Panc1 (cell line): ENCODE measurements around the gene SBF2. TPM values are rescaled to one million over a fixed set of nuclear protein-coding genes. Genes with fewer than 3 reads are reported as not detected.
"Not testable (repeated sequence)": the region's sequence is repeated elsewhere in the genome, so short reads cannot be mapped to it uniquely, and the experiment has no call there.

Experiments used
- ATAC-seq: fragments of 200-7000 bp; cut with Tn5 transposase; 2 replicates; pipeline ENCODE4 v1.9.1; 2020; ENCODE audit warnings: mild to moderate bottlenecking, moderate library complexity
- BruUV-seq: library from RNA; stranded (reverse); fragments of 400-500 nt; replicated peaks from 2 replicates; lab custom pipeline; 2021; lab: Mats Ljungman, UMichigan
- CTCF ChIA-PET: fragments of 300-600 bp; sonication (Branson Sonifier 250); formaldehyde crosslinking; loops from one replicate; lab custom pipeline; 2022; ENCODE audit warnings: antibody characterized with exemption; lab: Charles Lee
- POLR2A ChIA-PET: fragments of 300-600 bp; sonication (Branson Sonifier 250); formaldehyde crosslinking; loops from one replicate; lab custom pipeline; 2022; ENCODE audit warnings: antibody characterized with exemption; lab: Charles Lee
- DNase-seq: peaks from one replicate; pipeline ENCODE4 v3.0.0-alpha.2; 2010; ENCODE audit warnings: low read depth, low spot score
- H3K27ac ChIP-seq: 2 replicates; pipeline ENCODE4 v1.5.1; 2011; ENCODE audit warnings: mild to moderate bottlenecking, low read length, inconsistent platforms
- H3K27me3 ChIP-seq: fragments of 200-500 bp; sonication (Bioruptor generic); 2 replicates; pipeline ENCODE4 v1.6.0; 2014; ENCODE audit warnings: low read length, inconsistent platforms; ENCODE audit not compliant: control insufficient read depth, insufficient read depth
- H3K36me3 ChIP-seq: fragments of 200-500 bp; sonication (Bioruptor generic); 2 replicates; pipeline ENCODE4 v1.5.1; 2014; ENCODE audit warnings: inconsistent platforms, mild to moderate bottlenecking, low read length, moderate library complexity; ENCODE audit not compliant: control insufficient read depth, insufficient read depth
- H3K4me1 ChIP-seq: 2 replicates; pipeline ENCODE4 v1.5.1; 2011; ENCODE audit warnings: inconsistent platforms, mild to moderate bottlenecking, low read length, moderate library complexity; ENCODE audit not compliant: control insufficient read depth, insufficient read depth
- H3K4me3 ChIP-seq, 2 experiments: 2 replicates each; pipeline ENCODE4 v1.5.1; 2011 to 2012; ENCODE audit warnings: low read depth in 2 of 2, low read length in 2 of 2, mild to moderate bottlenecking in 2 of 2, inconsistent platforms in 1 of 2, moderate library complexity in 1 of 2
- H3K9me3 ChIP-seq: fragments of 200-500 bp; sonication (Bioruptor generic); 2 replicates; pipeline ENCODE4 v1.5.1; 2014; ENCODE audit warnings: low read depth, mild to moderate bottlenecking, inconsistent platforms, low read length, moderate library complexity; ENCODE audit not compliant: control insufficient read depth, insufficient read depth
- CTCF ChIP-seq: fragments of 450-650 bp; IDR thresholded peaks from 2 replicates; pipeline ENCODE4 v1.5.1; 2017; ENCODE audit warnings: mild to moderate bottlenecking
- POLR2AphosphoS5 ChIP-seq: IDR thresholded peaks from 2 replicates; pipeline ENCODE4 v1.6.1; 2012; ENCODE audit warnings: mild to moderate bottlenecking, low read depth, low read length, moderate library complexity
- REST ChIP-seq, 2 experiments: IDR thresholded peaks; 2 replicates each; pipeline ENCODE4 v1.6.1; 2011 to 2012; ENCODE audit warnings: low read depth in 2 of 2, control low read depth in 1 of 2, low read length in 1 of 2, mild to moderate bottlenecking in 1 of 2, moderate library complexity in 1 of 2; ENCODE audit not compliant: insufficient read depth in 1 of 2
- SIN3A ChIP-seq: IDR thresholded peaks from 2 replicates; pipeline ENCODE4 v1.6.1; 2012; ENCODE audit warnings: low read depth, mild to moderate bottlenecking, low read length, moderate library complexity, borderline replicate concordance; ENCODE audit not compliant: insufficient read depth
- TCF7L2 ChIP-seq: IDR thresholded peaks from 2 replicates; pipeline ENCODE4 v1.6.1; 2011; ENCODE audit warnings: mild to moderate bottlenecking, low read depth, low read length, inconsistent platforms
- in situ Hi-C: cut with HindIII; loops from 2 replicates; pipeline ENCODE4 v1.10.0; 2016; ENCODE audit warnings: low sequenced_read_pairs, low pct_unique_long_range_greater_than_20kb
- intact Hi-C: fragments of 100-400 bp; cut with micrococcal nuclease; formaldehyde crosslinking; loops from one replicate; pipeline ENCODE4 v1.10.0; 2022; ENCODE audit not compliant: unreplicated experiment
- total RNA-seq: library from RNA; stranded (reverse); gene quantifications from one replicate; pipeline ENCODE4 v1.2.1, GENCODE V29; 2021; ENCODE audit not compliant: unreplicated experiment

SBF2 gene
- total RNA-seq, 1 experiment from 2014 or later: 65.0 TPM

GRCh38 chr11:10233581-10233980 is 60.4 kb downstream of the SBF2 start:
- H3K9me3 ChIP-seq: peaks cover 13% of the 10 kb centered on the region; the same call in 1 of the 2 replicates
- CTCF ChIA-PET: no interaction called here
- intact Hi-C loops: no loop called here

GRCh38 chr11:10232756-10233155 is 61.3 kb downstream of the SBF2 start:
- peaks cover 13% of the 10 kb centered on the region; the same call in 1 of the 2 replicates for H3K9me3 ChIP-seq
- BruUV-seq: no TSS peak
- DNase-seq (no peak), ATAC-seq (no peak)
- in situ Hi-C loops: loop anchor here (5.0 kb wide), 1 partner anchor 70 kb away; no protein-coding TSS in a partner anchor
- ChIA-PET CTCF (no interaction called here), POLR2A (no interaction called here)
- H3K4me1 ChIP-seq: peaks cover 11% of the 10 kb centered on the region; the same call in 1 of the 2 replicates
- TF ChIP-seq REST (IDR thresholded peaks at IDR 0.05; ENCODE audit: insufficient read depth in 1 of 2, low read depth in 2 of 2, low read length in 1 of 2): no peak
- no peak for TF ChIP-seq SIN3A
- intact Hi-C loops: no loop called here
- H3K27me3 ChIP-seq: no peaks in the 10 kb centered on the region
- H3K27ac ChIP-seq: no peak overlapping the region
- H3K4me3 ChIP-seq: no peak overlapping the region
- no peaks in the 10 kb centered on the region for H3K36me3 ChIP-seq

More at GRCh38 chr11:10233581-10233980, 60.4 kb downstream of the SBF2 start:
- H3K36me3 ChIP-seq: no peaks in the 10 kb centered on the region
- no peaks in the 10 kb centered on the region for H3K27me3 ChIP-seq
- DNase-seq: no peak
- in situ Hi-C loops: loop anchor here (5.0 kb wide), 1 partner anchor 69 kb away; no protein-coding TSS in a partner anchor
- H3K27ac ChIP-seq: no peak overlapping the region
- BruUV-seq: no TSS peak
- 0 out of 2 replicates have a peak, but pooled peaks have one; percentile 48 for ATAC-seq
- TF ChIP-seq CTCF (no peak), POLR2AphosphoS5 (no peak), REST (IDR thresholded peaks at IDR 0.05; ENCODE audit: insufficient read depth in 1 of 2, low read depth in 2 of 2, low read length in 1 of 2) (no peak), TCF7L2 (no peak), SIN3A (no peak)
- POLR2A ChIA-PET: interaction anchor here (0.6 kb wide), 1 partner anchor 50 kb away, joined by 3 read pairs; no protein-coding TSS in a partner anchor
- peaks cover 11% of the 10 kb centered on the region; the same call in 1 of the 2 replicates for H3K4me1 ChIP-seq
- H3K4me3 ChIP-seq: no peak overlapping the region

GRCh38 chr11:10231803-10232202 is 62.2 kb downstream of the SBF2 start:
- in situ Hi-C loops: loop anchor here (5.0 kb wide), 1 partner anchor 70 kb away; no protein-coding TSS in a partner anchor
- intact Hi-C loops, POLR2A ChIA-PET, H3K27ac ChIP-seq, H3K27me3 ChIP-seq, H3K4me3 ChIP-seq, BruUV-seq, CTCF ChIA-PET, ATAC-seq, DNase-seq, H3K4me1 ChIP-seq, H3K36me3 ChIP-seq: not testable (repeated sequence)
- peaks cover 13% of the 10 kb centered on the region; the same call in 1 of the 2 replicates for H3K9me3 ChIP-seq
